Measurements from ENCODE around the gene GRP. TPM values are rescaled to one million over a fixed set of nuclear protein-coding genes. Genes with fewer than 3 reads are reported as not detected.

Gene GRP
- total RNA-seq, 1 donor from 2014 or later = 1.2 TPM

DNA sequence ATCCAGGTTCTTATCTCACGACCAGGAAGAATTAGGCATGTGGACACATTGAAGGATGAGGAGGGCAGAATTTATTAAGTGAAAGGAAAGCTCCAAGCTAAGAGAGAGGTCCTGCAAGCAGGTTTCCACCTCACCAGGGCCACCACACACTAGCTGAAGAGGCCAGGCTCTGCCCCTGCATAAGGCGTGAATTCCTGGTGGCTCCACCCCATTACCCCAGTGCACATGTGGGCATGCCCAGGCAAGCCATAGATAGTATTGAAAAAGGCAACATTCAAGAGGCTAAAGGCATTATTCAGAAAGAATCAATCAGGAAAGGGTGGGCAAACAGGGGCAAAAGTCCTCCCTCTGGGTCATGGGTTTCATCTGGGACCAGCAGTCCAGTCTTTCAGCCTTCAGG is 30.9 kb upstream of the GRP start:
- H3K36me3 Mint-ChIP-seq = peaks cover 3% of the 10 kb centered on the region
- H3K4me1 Mint-ChIP-seq (ENCODE audit: unreplicated experiment) = no peaks in the 10 kb centered on the region
- DNase-seq (ENCODE audit: extremely low spot score, unreplicated experiment) = no peak
- no peak overlapping the region for H3K27ac Mint-ChIP-seq
- peaks cover 3% of the 10 kb centered on the region for H3K27me3 Mint-ChIP-seq
- H3K9me3 Mint-ChIP-seq = peaks cover 5% of the 10 kb centered on the region
- TF ChIP-seq, protein P1, sequence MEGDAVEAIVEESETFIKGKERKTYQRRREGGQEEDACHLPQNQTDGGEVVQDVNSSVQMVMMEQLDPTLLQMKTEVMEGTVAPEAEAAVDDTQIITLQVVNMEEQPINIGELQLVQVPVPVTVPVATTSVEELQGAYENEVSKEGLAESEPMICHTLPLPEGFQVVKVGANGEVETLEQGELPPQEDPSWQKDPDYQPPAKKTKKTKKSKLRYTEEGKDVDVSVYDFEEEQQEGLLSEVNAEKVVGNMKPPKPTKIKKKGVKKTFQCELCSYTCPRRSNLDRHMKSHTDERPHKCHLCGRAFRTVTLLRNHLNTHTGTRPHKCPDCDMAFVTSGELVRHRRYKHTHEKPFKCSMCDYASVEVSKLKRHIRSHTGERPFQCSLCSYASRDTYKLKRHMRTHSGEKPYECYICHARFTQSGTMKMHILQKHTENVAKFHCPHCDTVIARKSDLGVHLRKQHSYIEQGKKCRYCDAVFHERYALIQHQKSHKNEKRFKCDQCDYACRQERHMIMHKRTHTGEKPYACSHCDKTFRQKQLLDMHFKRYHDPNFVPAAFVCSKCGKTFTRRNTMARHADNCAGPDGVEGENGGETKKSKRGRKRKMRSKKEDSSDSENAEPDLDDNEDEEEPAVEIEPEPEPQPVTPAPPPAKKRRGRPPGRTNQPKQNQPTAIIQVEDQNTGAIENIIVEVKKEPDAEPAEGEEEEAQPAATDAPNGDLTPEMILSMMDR (conservative IDR thresholded peaks at IDR 0.05) = no peak
- H3K4me3 Mint-ChIP-seq = no peak overlapping the region

DNA sequence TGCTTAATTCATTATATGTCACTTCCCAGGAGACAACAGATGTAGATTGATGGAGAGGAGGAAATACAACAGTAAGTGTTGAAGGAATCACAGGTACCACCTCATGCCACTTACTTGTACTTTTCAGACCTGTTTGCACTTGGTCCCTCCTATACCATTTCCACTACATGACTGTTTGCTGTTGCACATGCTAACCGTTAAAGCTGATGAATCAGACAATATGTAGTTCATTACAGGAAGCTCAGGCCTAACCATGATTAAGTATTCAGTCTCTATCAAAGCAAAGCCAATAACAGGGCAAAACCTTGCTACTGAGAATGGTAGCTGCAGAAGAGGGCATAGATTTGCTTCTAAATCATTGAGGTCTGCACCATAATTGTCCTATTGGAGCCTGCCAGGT is 30.2 kb upstream of the GRP start:
- peaks cover 3% of the 10 kb centered on the region for H3K27me3 Mint-ChIP-seq
- peaks cover 5% of the 10 kb centered on the region for H3K9me3 Mint-ChIP-seq
- H3K36me3 Mint-ChIP-seq = peaks cover 3% of the 10 kb centered on the region
- no peak overlapping the region for H3K27ac Mint-ChIP-seq
- H3K4me3 Mint-ChIP-seq = no peak overlapping the region
- TF ChIP-seq, protein P1 (conservative IDR thresholded peaks at IDR 0.05) = no peak
- DNase-seq (ENCODE audit: extremely low spot score, unreplicated experiment) = no peak
- no peaks in the 10 kb centered on the region for H3K4me1 Mint-ChIP-seq (ENCODE audit: unreplicated experiment)

DNA sequence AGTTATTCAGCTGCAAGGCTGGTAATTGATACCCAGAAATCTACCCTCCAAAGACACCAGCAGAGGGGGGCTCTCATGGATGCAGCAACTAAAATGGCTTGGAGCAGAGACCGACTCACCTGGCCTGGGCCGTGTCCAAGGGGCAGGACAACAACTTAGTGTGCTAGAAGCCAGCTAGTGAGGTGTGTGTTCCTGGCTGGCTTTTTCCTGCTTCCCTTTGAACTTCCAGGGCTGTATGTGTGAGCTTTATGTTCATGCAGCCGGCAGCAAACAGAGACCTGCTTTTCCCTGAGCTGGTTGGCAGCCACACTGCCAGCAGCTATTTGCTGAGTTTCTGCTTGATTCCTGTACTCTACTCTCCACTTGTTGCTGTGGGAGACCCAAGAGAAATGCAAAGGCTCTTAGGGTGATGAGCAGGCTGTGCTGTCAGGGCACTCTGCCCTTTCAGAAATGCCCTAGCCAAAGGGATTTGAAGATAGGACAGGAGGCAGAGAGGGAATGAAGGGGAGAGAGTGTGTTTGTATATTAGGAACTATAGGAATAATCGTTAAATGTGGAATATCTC is 23.7 kb upstream of the GRP start:
- Mint-ChIP-seq H3K4me1 (ENCODE audit: unreplicated experiment) (no peaks in the 10 kb centered on the region), H3K4me3 (no peak overlapping the region), H3K27ac (no peak overlapping the region), H3K27me3 (peaks cover 39% of the 10 kb centered on the region), H3K36me3 (no peaks in the 10 kb centered on the region), H3K9me3 (no peaks in the 10 kb centered on the region)
- TF ChIP-seq, protein P1 (conservative IDR thresholded peaks at IDR 0.05) = no peak
- no peak for DNase-seq (ENCODE audit: extremely low spot score, unreplicated experiment)

DNA sequence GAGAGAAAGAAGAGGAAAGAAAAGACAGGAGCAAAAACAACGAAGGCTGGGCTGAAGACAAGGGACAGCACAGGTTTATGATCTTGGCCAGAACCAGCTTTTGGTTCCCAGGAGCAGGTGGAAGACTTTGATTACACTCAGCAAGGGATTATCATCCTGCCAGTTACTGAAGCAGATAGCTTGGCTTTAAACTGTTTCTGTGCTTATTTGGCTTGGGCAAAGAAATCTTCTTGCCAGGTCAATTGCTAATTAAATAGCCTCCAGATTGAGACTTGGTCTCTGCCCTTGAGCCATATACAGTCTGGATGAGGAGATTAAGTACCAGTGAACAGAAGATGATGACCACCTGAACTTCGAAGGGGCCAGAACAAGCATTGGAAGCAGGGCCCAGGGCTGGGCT is 22.3 kb upstream of the GRP start:
- no peaks in the 10 kb centered on the region for H3K9me3 Mint-ChIP-seq
- no peak overlapping the region for H3K4me3 Mint-ChIP-seq
- H3K27me3 Mint-ChIP-seq = peaks cover 42% of the 10 kb centered on the region
- H3K27ac Mint-ChIP-seq = no peak overlapping the region
- no peaks in the 10 kb centered on the region for H3K4me1 Mint-ChIP-seq (ENCODE audit: unreplicated experiment)
- H3K36me3 Mint-ChIP-seq = no peaks in the 10 kb centered on the region
- DNase-seq (ENCODE audit: extremely low spot score, unreplicated experiment) = no peak
- TF ChIP-seq, protein P1 (conservative IDR thresholded peaks at IDR 0.05) = no peak

DNA sequence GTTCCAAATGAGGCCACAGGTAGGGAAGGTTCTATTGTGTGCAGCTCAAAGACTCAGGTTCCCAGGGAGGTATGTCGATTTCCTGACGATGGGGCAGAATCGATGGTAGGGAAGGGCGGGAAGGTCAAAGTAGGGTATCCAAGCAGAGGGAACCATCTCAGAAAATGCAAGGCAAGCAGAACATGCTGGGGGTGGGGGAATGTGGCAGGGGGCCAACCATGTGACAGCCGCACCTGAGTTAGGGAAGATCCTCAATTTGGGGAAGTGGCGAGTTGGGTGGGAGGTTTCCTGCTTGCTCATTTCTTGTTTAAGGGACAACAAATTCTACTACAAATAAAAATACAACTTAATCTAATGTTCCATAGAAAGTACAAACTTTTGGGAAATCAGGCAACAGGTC is 21.7 kb upstream of the GRP start:
- Mint-ChIP-seq H3K4me3 (no peak overlapping the region), H3K27me3 (peaks cover 42% of the 10 kb centered on the region), H3K27ac (no peak overlapping the region), H3K4me1 (ENCODE audit: unreplicated experiment) (no peaks in the 10 kb centered on the region), H3K36me3 (no peaks in the 10 kb centered on the region), H3K9me3 (no peaks in the 10 kb centered on the region)
- TF ChIP-seq, protein P1 (conservative IDR thresholded peaks at IDR 0.05) = no peak
- no peak for DNase-seq (ENCODE audit: extremely low spot score, unreplicated experiment)

DNA sequence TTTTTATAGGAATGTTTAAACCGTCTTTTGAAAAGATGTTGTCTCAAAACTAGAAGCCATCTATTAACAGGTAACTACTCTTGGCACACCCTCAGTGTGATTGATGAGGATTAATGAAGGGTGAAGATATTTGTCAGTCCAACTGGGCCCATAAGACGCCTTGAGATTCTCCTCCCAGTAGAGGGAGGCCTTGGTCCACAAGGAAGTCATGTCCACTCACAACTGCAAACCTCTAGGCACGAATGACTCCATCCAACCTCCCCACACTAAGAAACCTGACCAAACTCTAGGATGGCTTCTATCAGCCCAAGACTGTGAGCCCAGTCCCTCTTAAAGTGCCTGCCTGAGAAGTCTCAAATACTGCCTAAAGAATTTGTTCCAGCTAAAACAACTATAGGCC is 19.2 kb upstream of the GRP start:
- DNase-seq (ENCODE audit: extremely low spot score, unreplicated experiment) = no peak
- no peaks in the 10 kb centered on the region for H3K9me3 Mint-ChIP-seq
- peaks cover 46% of the 10 kb centered on the region for H3K27me3 Mint-ChIP-seq
- TF ChIP-seq, protein P1 (conservative IDR thresholded peaks at IDR 0.05) = no peak
- no peak overlapping the region for H3K27ac Mint-ChIP-seq
- H3K36me3 Mint-ChIP-seq = no peaks in the 10 kb centered on the region
- H3K4me3 Mint-ChIP-seq = no peak overlapping the region
- H3K4me1 Mint-ChIP-seq (ENCODE audit: unreplicated experiment) = no peaks in the 10 kb centered on the region
